NB4 (cell line): Measurements from ENCODE around the gene SCIN.

Experiments used
- DNase-seq: peaks from one replicate; pipeline ENCODE4 v3.0.0; 2010; ENCODE audit warnings: low read depth
- H3K4me3 ChIP-seq: one replicate; pipeline ENCODE4 v1.5.1; 2011; ENCODE audit warnings: mild to moderate bottlenecking, low read depth, low read length, moderate library complexity
- MYC ChIP-seq: IDR thresholded peaks from 2 replicates; pipeline ENCODE4 v1.6.1; 2011; ENCODE audit warnings: low read depth, low read length
- POLR2A ChIP-seq: IDR thresholded peaks from 2 replicates; pipeline ENCODE4 v1.6.1; 2011; ENCODE audit warnings: mild to moderate bottlenecking; ENCODE audit not compliant: insufficient read length; ENCODE audit errors: extremely low read depth
- TF ChIP-seq, protein P1 (sequence below): IDR thresholded peaks from one replicate; pipeline ENCODE4 v1.5.1; 2012; ENCODE audit warnings: low read depth, low read length
- TF ChIP-seq, protein P2 (sequence below): IDR thresholded peaks from 2 replicates; pipeline ENCODE4 v1.6.1; 2011; ENCODE audit warnings: low read depth, low read length

SCIN gene

DNA sequence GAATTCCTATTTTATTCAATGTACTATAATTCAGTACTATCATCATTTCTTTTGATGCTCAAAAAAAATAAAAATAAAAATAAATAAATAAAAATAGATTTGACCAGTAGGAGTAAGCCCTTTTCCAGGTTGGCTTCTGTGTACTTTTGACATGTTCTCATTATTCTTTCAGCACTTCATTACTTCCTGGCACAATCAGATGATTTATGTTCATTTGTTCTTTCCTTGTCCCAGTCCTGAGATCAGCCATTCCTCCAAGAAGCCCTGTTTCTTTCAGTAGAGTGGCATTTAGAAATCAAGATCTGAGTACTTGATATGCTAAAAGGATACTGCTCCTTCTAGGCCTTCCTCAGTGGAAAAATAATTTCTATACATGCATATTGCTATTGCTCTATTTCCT is 137.8 kb downstream of the SCIN start:
- no peak overlapping the region for H3K4me3 ChIP-seq
- DNase-seq = no peak
- TF ChIP-seq MYC = no peak
- TF ChIP-seq, protein P1, sequence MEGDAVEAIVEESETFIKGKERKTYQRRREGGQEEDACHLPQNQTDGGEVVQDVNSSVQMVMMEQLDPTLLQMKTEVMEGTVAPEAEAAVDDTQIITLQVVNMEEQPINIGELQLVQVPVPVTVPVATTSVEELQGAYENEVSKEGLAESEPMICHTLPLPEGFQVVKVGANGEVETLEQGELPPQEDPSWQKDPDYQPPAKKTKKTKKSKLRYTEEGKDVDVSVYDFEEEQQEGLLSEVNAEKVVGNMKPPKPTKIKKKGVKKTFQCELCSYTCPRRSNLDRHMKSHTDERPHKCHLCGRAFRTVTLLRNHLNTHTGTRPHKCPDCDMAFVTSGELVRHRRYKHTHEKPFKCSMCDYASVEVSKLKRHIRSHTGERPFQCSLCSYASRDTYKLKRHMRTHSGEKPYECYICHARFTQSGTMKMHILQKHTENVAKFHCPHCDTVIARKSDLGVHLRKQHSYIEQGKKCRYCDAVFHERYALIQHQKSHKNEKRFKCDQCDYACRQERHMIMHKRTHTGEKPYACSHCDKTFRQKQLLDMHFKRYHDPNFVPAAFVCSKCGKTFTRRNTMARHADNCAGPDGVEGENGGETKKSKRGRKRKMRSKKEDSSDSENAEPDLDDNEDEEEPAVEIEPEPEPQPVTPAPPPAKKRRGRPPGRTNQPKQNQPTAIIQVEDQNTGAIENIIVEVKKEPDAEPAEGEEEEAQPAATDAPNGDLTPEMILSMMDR = no peak
- TF ChIP-seq, protein P2, sequence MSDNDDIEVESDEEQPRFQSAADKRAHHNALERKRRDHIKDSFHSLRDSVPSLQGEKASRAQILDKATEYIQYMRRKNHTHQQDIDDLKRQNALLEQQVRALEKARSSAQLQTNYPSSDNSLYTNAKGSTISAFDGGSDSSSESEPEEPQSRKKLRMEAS = no peak
- TF ChIP-seq POLR2A = no peak
